GM12892 (cell line): ENCODE data around the gene ALS2. TPM values are rescaled to one million over a fixed set of nuclear protein-coding genes. Genes with fewer than 3 reads are reported as not detected.
"Not testable (repeated sequence)": the region's sequence is repeated elsewhere in the genome, so short reads cannot be mapped to it uniquely, and the experiment has no call there.

Experiments used
- DNase-seq: peaks from one replicate; pipeline ENCODE4 v3.0.0; 2011; ENCODE audit not compliant: insufficient read length
- FAIRE-seq: peaks from 2 replicates; lab custom pipeline; 2011; peaks lifted over from hg19 to GRCh38; lab: Jason Lieb, UNC
- POLR2A ChIP-seq: IDR thresholded peaks from 2 replicates; pipeline ENCODE4 v1.6.1; 2011; ENCODE audit warnings: low read depth, low read length, control low read depth
- POLR2AphosphoS5 ChIP-seq: IDR thresholded peaks from 2 replicates; pipeline ENCODE4 v1.6.1; 2011; ENCODE audit warnings: low read depth, low read length, control low read depth
- TAF1 ChIP-seq: IDR thresholded peaks from 2 replicates; pipeline ENCODE4 v1.6.1; 2011; ENCODE audit warnings: low read depth, mild to moderate bottlenecking, control low read depth, low read length, borderline replicate concordance
- polyA plus RNA-seq: library from polyadenylated mRNA; unstranded; fragments of >200 nt; gene quantifications from one replicate; pipeline ENCODE4 v1.2.1, GENCODE V29; 2012; ENCODE audit warnings: missing spikeins, inconsistent platforms; ENCODE audit not compliant: missing spikeins

The ALS2 gene
- 11.1 TPM for polyA plus RNA-seq

DNA sequence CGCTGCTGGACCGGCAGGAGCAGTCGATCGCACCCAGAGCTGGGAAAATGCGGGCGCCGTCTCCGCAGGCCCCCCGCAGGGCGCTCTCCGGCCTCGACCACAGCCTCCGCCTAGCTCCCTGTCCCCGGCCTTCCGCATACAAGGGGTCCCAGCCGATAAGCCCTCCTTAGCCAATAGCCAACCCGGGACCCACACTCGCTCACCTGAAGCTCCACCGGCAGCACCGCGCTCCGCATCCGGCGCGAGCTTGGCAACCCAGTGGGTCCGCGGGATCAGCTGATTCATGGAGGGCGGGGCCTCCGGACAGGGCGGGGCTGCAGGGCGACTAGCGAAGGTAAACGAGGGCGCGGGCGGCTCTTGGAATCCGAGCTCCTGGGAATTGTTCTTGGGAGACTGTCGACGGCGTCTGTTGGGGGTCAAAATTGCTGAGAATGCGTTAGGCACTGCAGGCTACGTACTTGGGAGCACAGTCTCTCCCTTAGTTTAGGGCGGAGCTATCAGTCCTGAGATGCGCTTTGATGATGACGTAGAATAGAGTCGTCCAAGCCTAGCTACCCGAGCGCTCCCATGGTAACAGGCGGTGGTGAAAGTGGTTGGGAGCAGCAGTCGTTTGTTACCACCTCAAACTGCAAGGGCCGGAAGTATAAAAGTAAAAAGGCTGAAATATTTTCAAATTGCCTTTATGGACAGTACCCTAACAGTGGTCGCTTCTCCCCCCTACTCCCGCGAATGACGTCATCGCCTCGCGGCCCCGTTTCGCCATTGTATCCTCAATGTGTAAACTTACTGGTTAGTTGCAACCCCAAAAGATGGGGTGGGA is at the start of gene ALS2:
Gene ALS2 (minus strand): TSS at position 260 of the 820 bp plus-strand sequence. CDS start 12,048 bp downstream, outside the sequence.
- FAIRE-seq (peak; percentile 98), DNase-seq (peak; percentile 75)
- TF ChIP-seq TAF1 (no peak), POLR2AphosphoS5 (peak; percentile 59), POLR2A (peak; percentile 60; the same call in 1 of the 2 replicates)

DNA sequence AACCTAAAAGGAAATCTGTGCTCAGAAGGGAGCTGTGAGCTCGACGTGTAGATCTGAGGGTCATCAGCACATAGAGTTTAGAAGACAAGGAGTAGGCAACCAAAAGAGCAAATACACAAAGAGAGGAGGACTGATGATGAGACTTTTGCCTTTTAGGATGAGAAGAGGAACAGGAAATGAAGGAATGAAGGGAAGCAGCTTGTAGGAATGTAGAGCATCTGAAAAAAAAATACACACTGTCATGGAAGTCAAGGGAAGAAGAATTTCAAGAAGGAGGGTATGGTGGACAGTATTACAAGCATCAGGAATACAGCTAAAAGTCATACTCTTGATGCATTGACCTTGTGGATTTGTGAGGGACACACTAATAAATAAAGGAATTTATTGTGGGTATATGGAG is 47.5 kb upstream of the ALS2 start:
- DNase-seq, result no peak
- no peak for TF ChIP-seq POLR2A
- no peak for TF ChIP-seq TAF1
- no peak for TF ChIP-seq POLR2AphosphoS5
- FAIRE-seq, result no peak

DNA sequence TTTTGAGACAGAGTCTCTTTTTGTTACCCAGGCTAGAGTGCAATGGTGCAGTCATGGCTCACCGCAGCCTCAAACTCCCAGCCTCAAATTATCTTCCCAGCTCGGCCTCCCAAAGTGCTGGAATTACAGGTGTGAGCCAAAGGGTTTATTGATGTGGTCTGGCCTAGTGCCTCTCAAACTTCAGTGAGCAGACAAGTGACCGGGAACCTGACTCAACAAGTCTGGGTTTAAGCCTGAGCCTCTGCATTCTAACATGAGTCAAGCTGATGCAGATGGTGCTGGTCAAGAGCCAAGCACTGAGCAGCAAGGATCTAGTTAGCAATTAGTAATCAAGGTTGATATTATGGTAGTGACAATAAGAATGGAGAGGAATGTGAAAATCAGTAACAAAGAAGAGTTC is 46.9 kb upstream of the ALS2 start:
- FAIRE-seq (no peak), DNase-seq (no peak)
- TF ChIP-seq POLR2A (no peak), POLR2AphosphoS5 (no peak), TAF1 (no peak)

DNA sequence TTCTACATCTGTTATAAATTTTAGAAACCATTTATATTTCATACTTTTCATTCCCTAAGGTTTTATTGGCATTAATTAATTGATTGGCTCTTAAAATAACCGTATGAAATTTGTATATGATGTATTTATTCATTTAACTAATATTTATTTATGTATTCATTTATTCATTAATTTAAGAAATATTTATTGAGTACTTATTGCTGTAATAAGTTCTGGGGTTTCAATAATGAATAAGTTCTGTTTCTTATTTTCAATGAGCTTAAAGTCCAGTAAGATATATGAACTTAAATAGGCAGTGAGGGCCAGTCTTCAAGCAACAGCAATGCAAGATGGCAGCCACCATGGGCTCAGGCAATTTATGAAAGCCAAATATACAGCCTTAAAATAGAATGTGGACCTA is 43.5 kb upstream of the ALS2 start:
- FAIRE-seq, result no peak
- DNase-seq, result no peak
- TF ChIP-seq TAF1, result no peak
- no peak for TF ChIP-seq POLR2AphosphoS5
- no peak for TF ChIP-seq POLR2A

DNA sequence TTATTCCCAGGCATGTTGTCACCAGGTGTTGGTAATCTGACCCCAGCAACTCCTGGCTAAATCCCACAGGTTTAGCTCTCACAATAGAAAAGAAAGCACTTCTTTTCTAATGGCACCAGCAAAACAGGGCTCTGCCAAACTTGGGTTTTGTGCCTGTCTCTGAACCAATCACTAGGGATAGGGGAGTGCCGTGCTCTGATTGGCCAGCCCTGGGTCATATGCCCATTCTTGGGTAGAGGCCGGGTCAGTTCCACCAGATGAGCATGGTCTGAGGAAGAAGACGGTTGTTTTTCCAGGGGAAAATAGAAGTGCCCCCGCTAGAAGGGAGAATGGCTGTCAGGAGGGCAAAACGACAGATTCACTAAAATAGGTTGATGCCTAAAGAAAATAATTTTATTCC is 40.3 kb upstream of the ALS2 start:
- FAIRE-seq (no peak), DNase-seq (no peak)
- TF ChIP-seq TAF1, result no peak
- TF ChIP-seq POLR2A, result no peak
- no peak for TF ChIP-seq POLR2AphosphoS5

DNA sequence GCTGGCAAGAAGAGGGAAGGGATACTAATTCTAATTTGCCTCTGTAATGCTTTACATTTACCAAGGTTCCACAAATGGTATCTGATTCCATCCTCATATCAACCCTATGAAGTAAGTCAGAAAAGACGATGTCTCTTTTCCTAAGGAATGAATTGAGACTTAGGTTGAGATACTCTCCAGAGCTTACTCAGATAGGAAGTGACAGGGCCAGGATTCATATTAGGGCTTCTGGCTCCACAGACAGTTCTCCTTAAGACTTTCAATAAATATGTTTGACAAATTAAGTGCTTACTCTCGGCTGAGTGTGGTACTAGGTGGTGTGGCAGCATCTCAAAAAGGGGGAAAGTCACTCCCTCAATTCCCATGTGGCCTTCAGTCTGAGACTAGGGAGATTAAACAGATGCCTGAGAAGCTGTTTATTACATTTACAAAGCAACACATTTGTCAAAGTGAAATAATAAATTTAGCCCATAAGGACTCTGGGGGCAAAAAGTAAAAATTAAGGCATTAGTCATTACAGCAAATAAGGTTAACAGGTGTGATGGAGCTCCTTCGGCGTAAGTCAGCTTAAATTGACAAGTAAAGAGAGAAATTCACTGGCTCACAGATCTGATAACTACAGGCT is 39.8 kb upstream of the ALS2 start:
- TF ChIP-seq POLR2A, result no peak
- no peak for TF ChIP-seq TAF1
- no peak for TF ChIP-seq POLR2AphosphoS5

DNA sequence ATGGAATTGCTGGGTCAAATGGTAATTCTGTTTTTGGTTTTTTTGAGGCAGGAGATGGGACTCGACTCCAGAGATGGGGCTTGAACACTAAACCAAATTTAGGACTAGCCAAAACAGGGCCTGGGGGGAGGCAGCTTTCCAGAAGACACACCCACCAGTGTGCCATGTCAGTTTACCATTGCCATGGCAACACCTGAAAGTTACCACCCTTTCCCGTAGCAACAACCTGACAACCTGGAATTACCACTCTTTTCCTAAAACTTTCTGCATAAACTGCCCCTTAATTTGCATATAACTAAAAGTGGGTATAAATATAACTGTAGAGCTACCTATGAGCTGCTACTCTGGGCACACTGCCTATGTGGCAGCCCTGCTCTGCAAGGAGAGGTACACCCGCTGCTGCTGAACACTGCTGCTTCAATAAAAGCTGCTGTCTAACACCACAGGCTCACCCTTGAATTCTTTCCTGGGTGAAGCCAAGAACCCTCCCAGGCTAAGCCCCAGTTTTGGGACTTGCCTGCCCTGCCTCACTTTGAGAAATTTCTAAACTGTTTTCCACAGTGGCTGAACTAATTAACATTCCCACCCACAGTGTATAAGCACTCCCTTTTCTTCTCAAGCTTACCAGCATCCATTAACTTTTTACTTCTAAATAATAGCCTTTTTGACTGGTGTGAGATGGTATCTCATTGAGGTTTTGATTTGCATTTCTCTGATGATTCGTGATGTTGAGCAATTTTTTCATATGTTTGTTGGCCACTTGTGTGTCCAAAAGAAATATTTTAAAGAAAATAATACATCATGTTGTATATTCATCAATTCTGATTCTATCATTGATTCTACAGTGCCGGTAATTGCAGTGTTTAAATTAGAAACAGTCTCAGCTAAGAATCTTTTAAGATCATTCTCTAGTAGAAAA is 36.2 kb upstream of the ALS2 start:
- DNase-seq, result no peak
- TF ChIP-seq POLR2AphosphoS5, result no peak
- no peak for TF ChIP-seq POLR2A
- TF ChIP-seq TAF1, result no peak
- peak; percentile 48 for FAIRE-seq

More for the DNA sequence above, 39.8 kb upstream of the ALS2 start:
- FAIRE-seq (no peak), DNase-seq (no peak)

DNA sequence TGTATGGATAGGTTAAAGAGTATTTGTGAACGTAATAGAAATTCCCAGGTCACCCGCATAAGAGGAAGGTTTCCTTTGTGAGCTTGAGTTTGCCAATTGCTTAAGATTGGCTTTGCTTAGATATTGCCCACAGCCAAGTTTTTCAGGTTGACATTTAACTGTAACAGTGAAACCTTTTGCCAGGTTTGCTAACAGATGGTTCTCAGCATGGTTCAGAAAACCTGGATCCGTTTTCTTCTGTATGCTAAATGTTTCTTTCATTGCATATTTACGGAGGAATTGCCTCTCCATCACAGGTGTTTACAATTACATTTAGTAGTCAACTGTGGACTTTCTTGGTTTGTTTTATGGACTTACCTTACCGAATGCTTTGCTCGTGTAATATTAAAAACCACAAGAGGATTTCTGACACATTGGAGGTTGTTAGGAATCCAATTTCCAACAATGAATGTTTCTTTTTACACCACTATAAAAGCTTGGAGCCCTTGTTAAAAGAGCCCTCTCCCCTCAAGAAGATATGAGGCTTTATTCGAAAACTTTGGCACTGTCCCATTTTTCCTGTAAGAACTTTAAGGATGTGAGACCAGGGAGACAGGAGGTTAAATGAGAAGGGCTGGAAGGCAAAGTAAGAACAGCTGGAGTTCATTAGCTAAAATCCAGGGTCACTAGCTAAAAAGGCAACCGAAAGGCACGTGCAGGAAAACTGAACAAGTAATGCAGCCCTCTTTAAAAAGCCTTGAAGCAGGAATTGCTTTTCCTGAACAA is 33.4 kb upstream of the ALS2 start:
- FAIRE-seq, result no peak
- TF ChIP-seq POLR2AphosphoS5, result no peak
- TF ChIP-seq POLR2A, result no peak
- no peak for TF ChIP-seq TAF1
- no peak for DNase-seq

DNA sequence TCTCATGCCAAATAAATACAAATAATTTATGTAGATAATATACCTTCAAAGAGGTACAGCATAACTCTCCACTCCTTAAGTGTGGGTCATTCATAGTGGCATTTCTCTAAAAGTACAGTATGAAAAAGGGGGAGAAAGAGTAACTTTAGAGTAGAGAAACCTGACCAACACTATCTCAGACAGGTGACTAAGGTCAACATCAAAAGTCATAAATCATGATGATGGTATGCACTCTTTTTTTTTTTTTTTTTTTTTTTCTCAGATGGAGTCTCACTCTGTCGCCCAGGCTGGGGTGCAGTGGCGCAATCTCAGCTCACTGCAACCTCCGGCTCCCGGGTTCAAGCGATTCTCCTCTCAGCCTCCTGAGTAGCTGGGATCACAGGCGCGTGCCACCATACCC is 29.9 kb upstream of the ALS2 start:
- DNase-seq, FAIRE-seq: not testable (repeated sequence)

DNA sequence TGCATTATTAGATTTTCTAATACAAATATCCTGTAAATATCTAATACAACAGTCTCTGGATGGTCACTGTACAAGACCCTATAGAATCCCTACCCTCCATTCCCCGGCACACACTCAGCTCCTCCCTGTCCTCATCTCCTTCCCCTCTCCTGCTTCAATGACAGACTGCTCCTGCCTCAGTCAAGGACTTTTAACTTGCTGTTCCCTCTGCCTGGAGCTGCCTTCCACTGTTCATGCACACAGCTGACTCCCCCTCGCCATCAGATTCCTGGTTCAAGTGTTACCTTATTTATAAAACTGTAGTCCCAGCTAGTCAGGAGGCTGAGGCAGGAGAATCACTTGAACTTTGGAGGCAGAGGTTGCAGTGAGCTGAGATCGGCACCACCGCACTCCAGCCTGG is 28.9 kb upstream of the ALS2 start:
- FAIRE-seq (no peak), DNase-seq (no peak)
- TF ChIP-seq POLR2AphosphoS5 (no peak), POLR2A (no peak), TAF1 (no peak)
